Measurements from ENCODE around the gene VAMP1.
"Not testable (repeated sequence)": the region's sequence is repeated elsewhere in the genome, so short reads cannot be mapped to it uniquely, and the experiment has no call there.

Gene VAMP1, protein sequence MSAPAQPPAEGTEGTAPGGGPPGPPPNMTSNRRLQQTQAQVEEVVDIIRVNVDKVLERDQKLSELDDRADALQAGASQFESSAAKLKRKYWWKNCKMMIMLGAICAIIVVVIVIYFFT

DNA sequence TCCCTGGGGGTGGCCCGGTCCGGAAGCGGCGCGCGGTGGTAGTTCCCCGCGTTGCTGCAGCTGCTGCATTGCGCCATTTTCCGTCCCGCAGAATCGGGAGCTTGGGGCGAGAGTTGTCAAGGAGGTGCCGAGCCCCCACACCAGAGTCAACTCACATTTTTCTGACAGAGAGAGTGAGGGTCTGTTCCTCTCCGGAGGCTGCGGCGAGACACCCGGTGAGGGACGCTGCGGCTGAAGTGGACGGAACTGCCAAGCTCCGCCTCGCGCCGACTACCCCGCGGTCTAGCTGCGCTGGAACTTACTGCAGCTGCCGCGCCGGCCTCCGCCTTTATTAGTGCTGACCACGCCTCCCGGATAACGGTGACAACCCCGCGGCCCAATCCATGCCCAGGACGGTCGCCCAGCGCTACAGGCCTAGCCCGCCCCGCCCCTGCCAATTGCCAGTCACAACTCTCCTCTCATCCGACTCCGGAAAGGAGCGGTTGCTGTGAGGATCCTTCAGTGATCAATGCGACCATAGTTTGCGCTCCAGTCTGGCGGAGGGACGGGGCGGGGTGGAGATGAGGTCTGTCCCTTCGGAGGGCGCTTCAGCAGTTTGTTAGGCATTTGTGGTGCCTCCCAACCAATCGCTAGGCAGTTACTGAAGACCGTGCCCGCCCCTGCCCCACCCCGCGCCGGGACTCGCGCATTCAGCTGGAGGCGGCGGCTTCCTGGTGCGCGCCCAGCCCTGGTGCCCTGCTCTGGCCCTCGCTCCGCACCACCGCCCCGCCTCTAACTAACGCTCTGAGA is at the start of gene VAMP1:
TSS of gene VAMP1 (minus strand) at position 303 of the 789 bp plus-strand sequence. CDS start at position 157, 146 bp downstream.
- DNase-seq: peak; percentile 82

DNA sequence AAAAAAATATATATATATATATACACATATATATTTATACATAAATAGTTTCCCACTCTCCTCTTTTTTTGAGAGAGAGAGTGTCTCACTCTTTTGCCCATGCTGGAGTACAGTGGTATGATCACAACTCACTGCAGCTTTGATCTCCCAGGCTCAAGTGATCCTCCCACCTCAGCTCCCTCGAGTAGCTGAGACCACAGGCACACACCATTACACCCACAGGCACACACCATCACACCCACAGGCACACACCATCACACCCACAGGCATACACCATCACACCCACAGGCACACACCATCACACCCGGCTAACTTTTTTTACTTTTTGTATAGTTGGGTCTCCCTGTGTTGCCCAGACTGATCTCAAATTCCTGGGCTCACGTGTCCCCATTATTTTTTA is 49.7 kb upstream of the VAMP1 start:
- DNase-seq: no peak

DNA sequence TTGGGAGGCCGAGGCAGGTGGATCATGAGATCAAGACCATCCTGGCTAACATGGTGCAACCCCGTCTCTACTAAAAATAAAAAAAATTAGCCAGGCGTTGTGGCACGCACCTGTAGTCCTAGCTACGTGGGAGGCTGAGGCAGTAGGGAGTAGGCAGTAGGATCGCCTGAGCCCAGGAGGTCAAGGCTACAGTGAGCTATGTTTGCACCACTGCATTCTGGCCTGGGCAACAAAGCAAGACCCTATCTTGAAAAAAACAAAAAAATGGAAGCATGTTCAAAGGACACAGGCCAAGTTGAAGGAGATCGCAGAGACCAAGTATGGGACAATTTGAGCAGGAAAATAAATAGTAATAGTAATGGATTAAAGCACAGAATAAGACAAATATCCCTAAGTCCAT is 37.6 kb upstream of the VAMP1 start:
- no peak for DNase-seq

DNA sequence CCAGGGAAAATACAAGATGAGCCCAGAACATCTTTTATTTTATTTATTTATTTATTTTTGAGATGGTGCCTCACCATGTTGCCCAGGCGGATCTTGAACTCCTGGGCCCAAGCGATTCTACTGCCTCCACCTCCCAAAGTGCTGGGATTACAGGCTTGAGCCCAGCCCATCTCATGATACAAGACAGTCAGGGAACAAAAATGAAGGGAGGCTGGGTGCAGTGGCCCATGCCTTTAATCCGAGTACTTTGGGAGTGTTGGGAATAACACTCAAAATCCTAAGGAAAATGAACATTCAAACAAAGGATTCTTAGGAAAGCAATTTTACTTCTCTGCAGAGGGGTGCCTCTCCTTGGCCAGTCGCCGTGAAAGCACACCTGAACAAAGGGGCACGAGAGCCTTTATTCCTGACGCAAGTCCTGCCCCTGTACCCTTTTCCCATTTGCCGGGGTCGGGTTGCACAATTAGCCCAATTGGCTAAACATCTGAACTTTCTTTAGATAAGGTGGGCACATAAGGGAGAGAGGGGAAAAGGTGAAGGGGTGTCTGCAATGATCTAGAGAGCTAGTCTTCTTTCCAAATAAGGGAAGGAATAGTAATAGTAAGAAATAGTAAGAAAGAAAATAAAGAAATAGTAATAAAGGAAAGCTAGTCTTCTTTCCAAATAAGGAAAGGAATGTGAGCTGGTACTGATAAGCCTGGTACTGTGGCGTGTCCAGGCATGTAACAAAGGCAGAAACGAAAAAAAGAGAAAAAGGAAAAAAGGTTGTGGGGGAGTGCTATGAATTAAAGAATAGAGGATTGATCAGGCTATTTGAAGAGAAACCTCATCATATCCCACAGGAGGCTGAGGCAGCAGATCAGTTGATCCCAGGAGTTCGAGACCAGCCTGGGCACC is 36.9 kb upstream of the VAMP1 start:
- DNase-seq: no peak

DNA sequence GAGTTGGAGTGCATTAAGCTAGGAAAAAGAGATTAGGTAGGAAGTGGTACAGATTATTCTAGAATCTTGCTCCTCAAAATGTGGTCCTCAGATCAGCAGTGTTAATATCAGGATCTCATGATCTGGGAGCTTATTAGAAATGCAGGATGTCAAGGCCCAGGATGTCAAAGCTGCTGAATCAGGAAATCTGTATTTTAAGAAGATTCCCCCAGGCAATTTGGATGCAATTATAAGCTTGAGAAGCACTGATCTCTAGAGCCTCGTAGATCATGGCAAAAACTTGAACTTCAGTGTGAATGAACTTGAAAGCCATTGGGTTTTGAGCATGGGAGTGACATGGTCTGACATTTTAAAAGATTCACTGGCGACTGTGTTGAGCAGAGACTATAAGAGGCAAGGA is 30.0 kb upstream of the VAMP1 start:
- DNase-seq: no peak

DNA sequence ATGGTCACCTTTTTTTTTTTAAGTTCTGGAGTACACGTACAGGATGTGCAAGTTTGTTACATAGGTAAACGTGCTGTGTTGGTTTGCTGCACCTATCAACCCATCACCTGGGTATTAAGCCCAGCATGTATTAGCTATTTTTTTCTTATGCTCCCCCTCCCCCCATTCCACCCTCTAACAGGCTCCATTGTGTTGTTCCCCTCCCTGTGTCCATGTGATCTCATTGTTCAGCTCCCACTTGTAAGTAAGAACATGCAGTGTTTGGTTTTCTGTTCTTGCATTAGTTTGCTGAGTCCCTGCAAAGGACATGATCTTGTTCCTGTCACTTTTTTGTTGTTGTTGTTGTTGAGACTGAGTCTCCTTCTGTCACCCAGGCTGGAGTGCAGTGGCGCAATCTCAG is 26.8 kb upstream of the VAMP1 start:
- DNase-seq: not testable (repeated sequence)

DNA sequence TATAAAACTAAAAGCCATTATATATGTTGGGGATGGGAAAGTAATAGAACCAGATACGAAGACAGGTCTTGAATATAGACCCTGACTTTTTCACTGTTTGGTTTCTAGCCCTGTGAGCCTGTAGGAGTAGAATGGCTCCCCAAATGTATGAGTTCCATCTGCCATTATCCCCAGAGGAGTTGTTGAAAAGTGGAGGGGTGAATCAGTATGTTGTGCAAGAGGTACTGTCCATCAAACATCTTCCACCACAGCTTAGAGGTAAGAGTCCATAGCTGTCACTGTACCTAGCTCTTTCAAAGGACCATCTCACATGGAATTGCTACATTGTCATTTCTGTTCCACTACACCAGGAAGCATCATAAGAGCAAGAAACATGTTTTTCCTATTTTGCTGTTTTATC is 24.5 kb upstream of the VAMP1 start:
- DNase-seq: no peak

DNA sequence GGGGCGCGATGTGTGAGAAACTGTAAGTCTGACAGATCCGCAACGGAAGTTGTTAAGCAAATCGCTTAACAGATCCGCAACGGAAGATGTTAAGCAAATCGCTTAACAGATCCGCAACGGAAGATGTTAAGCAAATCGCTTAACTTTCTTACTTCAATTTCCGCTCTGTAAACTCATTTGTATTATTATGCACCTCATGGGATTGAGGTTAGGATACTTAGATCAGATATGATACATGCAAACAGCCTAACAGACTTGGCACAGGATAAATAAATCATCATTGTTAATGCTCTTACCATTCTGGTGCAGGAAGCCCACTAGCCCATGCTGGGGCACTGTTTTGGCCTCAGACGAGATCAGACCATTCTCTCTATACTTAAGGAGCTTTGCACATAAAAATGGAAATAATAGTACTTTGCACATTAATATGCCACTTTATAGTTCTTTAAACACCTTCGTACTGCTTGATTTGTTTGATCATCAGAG is 23.8 kb upstream of the VAMP1 start:
- DNase-seq: no peak

DNA sequence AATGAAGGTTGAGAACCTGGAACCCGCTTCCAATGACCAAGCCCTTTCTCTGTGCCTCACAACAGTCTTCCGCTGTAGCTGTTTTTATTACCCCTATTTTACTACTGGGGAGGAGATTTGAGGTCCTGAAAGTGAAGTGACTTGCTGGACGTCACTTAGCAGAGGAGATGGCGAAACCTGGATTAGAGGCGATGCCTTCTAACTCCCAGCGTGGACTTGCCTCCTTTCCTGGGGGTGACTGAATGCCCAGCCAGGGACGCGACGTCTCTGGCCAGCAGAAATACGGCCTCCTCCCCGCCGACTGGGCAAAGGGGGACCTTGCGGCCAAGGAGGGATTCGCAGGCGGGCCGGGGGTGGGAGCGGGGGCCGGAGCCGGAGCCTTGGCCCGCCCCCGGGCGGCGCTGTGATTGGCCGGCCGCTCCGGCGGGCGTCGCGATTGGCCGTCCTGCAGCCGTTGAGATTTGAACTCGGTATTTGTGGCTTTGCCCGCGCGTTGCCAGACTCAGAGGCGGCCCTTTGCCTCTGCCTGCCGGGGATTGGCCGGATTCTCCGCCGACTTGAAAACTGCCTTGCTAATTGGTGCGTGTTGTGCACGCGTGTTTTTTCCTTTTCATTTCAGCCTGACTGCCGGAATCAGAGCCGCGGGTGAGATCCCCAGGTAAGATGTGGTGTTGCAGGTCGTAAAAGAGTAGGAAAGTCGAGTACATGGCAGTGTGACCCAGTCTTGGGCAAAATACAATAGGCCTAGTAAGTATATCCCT is 23.2 kb upstream of the VAMP1 start, which contains the start of gene NCAPD2:
TSS of gene NCAPD2 (plus strand) at position 606 of the 761 bp plus-strand sequence. CDS start 997 bp downstream, outside the sequence.
- DNase-seq: peak; percentile 76

DNA sequence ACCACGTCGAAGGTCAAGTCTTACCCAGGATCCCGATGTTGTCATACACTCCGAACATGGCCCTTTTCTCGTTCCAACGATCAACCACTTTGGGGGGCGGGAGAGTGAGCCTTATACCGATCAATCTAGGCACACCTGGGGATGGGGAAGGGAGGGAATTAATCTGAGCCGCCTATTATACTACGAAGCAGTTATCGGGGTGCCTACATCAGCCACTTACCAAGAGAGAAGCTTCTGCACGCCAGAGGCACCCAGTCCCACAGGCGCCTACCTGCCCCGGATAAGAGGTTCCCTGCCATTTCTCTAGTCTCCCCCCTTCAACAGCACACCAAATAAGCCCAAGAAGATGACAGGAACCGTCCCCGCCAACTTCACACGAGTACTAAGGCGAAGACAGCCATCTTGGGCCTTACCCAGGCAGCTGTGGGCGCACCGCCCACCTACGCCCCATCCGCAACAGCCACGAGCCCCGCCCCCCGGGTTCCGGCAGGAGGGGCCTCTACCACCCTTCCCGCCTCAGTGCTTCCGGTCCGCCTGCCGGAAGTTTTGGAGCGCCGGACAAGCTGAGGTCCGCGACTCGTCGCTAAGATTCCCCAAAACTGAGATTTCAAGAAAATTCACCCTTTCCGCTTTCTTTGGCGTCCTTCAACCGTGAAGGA is 22.5 kb upstream of the VAMP1 start, which contains the start of gene MRPL51:
TSS of gene MRPL51 (minus strand) at position 425 of the 659 bp plus-strand sequence. CDS start at position 299, 126 bp downstream.
- DNase-seq: peak; percentile 75

DNA sequence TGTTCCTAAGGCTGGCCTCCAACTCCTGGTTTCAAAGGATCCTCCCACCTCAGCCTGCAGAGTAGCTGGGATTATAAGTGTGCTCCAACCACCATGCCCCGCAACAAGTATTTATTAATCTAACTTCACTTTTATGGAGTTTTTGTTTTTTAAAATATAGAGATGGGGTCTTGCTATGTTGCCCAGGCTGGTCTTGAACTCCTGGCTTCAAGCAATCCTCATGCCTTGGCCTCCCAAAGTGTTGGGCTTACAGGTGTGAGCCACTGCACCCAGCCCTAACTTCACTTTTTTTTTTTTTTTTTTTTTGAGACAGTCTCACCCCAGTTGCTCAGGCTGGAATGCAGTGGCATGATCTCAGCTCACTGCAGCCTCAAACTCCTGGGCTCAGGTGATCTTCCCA is 20.2 kb upstream of the VAMP1 start:
- not testable (repeated sequence) for DNase-seq

DNA sequence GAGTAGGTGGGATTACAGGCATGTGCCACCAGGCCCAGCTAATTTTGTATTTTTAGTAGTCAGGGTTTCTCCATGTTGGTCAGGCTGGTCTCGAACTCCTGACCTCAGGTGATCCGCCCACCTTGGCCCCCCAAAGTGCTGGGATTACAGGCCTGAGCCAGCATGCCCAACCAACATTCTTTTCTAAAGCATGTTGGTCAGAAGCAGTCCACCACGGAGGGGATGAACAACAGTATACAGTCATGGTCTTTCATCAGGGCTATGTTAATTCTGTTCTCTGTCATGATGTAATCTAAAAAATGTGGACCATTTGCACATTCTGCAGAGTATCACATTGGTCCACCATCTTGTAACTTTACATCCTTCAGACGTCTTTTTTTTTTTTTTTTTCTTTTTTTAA is 19.0 kb upstream of the VAMP1 start:
- no peak for DNase-seq

DNA sequence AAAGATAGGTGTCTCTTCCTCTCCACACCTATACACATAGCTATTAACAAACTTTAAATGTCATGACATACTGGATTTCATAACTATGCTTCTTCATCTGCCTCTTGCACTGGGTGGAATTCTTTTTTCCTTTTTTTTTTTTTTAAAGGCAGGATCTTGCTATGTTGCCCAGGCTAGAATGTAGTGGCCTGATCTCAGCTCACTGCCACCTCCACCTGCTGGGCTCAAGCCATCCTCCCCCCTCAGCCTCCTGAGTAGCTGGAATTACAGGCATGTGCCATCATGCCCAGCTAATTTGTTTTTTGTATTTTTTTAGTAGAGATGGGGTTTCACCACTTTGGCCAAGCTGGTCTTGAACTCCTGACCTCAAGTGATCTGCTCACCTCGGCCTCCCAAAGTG is 17.8 kb upstream of the VAMP1 start:
- DNase-seq: no peak

DNA sequence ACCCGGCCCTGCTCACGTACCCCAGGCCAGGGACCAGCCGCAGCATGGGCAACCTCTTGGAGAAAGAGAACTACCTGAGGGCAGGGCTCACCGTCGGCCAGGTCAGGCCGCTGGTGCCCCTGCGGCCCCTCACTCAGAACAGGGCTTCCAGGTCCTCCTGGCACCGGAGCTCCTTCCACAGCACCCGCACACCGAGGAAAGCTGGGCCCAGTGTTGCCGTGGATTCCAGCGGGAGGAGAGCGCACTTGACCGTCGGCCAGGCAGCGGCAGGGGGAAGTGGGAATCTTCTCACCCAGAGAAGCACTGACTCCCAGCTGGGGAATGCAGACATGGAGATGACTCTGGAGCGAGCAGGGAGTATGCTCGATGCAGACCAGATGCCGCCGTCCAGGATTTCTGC is 7.9 kb upstream of the VAMP1 start:
- no peak for DNase-seq

DNA sequence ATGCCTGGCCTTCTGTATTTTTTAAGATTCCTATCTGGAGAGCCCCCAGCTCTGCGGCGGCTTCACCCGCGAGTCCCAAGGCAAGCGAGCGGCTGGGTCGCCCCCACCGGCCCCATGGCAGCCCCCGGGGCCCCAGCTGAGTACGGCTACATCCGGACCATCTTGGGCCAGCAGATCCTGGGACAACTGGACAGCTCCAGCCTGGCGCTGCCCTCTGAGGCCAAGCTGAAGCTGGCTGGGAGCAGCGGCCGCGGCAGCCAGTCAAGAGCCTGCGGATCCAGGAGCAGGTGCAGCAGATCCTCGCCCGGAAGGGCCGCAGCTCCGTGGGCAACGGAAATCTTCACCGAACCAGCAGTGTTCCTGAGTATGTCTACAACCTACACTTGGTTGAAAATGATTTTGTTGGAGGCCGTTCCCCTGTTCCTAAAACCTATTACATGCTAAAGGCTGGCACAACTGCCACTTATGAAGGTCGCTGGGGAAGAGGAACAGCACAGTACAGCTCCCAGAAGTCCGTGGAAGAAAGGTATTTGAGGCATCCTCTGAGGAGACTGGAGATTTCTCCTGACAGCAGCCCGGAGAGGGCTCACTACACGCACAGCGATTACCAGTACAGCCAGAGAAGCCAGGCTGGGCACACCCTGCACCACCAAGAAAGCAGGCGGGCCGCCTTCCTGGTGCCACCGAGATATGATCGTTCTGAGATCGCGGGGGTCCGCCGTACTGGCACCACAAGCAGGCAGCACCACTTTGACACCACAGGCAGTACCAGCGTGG is 7.3 kb upstream of the VAMP1 start:
- not testable (repeated sequence) for DNase-seq

DNA sequence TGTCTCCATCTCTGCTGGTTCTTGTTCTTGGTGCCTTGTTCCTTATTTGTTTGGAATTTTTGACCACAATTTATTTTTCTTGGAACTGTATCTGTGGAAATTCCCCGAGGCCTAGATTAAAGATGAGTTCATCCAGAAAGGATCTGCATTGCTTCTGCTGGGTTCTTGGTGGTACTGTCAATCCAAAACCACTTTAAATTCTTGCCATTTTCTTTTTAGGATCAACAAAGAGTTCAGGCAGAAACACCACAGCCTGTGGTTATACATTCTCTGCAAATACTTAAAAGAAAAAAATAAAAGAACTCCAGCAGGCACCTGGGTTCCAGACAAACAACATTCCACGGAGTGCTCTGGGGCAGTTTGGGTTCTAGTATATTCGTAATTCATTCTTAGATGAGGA is 6.0 kb upstream of the VAMP1 start:
- no peak for DNase-seq

DNA sequence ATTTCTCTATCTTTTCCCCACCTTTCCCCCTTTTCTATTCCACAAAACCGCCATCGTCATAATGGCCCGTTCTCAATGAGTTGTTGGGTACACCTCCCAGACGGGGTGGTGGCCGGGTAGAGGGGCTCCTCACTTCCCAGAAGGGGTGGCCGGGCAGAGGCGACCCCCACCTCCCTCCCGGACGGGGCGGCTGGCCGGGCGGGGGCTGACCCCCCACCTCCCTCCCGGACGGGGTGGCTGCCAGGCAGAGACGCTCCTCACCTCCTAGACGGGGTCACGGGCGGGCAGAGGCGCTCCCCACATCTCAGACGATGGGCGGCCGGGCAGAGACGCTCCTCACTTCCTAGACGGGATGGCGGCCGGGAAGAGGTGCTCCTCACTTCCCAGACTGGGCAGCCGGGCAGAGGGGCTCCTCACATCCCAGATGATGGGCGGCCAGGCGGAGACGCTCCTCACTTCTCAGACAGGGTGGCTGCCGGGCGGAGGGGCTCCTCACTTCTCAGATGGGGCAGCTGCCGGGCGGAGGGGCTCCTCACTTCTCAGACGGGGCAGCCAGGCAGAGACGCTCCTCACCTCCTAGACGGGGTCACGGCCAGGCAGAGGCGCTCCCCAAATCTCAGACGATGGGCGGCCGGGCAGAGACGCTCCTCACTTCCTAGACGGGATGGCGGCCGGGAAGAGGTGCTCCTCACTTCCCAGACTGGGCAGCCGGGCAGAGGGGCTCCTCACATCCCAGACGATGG is 4.9 kb upstream of the VAMP1 start:
- not testable (repeated sequence) for DNase-seq

DNA sequence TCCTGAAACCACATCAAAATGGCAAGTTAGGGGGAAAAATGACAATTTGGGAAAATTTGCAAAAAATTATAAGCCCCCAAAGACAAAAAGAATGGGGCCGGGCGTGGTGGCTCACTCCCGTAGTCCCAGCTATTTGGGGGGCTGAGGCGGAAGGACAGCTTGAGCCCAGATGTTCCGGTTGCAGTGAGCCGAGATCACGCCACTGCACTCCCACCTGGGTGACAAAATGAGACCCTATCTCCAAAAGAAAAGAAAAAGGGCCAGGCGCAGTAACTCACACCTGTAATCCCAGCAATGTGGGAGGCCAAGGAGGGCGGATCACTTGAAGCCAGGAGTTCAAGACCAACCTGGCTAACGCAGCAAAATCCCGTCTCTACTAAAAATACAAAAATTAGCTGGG is 2.0 kb upstream of the VAMP1 start:
- DNase-seq: no peak

DNA sequence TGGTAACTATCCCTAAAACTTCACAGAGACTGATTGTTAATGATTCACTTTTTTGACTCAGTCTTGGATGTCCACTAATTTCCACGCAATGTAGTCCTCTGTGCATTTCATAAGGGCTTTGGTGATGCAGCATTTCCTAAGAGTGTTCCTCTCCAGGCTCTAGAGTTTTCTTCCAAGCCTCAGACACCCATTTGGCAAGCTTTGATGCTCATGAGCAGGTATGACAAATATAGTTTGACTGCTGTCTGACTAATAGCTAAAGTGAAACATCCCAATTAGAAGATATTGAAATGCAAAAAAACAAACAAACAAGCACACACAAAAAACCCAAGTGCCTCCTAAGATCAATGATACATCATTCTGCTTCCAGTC is 1.5 kb upstream of the VAMP1 start:
- no peak for DNase-seq

DNA sequence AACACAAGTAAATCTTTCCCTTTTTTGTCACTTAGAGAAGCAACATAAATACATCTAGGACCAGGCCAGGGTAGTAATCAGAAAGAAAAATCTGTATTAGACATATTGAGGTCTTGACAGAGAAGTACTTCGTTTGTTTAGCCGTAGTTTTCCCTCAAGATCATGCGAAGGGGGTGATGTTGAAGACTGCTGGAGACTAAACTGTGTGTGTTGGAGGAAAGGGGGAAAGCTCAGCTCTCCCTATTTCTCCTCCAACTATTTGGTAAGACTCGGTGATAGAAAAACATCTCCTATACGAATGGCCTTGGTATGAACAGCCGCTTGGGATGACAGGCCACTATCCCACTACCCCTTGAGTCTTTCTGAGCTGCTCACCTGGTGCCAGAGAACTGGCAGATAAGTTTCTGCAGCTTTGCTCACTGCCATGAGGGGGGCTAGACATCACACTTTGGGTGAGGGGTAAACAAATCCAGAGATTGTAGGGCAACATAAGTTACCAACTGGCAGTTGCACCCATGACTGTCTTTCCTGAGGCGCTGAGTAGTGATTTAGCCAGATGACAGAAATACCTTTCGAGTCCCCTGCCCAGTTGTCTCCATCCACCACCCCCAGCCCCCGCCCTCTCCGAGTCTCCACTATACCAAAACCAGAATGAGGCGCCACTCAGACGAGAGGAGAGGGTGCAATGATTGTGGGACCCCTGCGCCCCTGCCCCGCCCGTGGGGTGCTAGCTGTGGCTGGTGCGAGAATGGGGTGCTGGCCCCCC is 685 bp downstream of the VAMP1 start:
- no peak for DNase-seq
